Panc1 (cell line): ENCODE data around the gene GTPBP4. TPM values are rescaled to one million over a fixed set of nuclear protein-coding genes. Genes with fewer than 3 reads are reported as not detected.

Experiments
- ATAC-seq: fragments of 200-7000 bp; cut with Tn5 transposase; 2 replicates; pipeline ENCODE4 v1.9.1; 2020; ENCODE audit warnings: mild to moderate bottlenecking, moderate library complexity
- BruUV-seq: library from RNA; stranded (reverse); fragments of 400-500 nt; replicated peaks from 2 replicates; lab custom pipeline; 2021; lab: Mats Ljungman, UMichigan
- CTCF ChIA-PET: fragments of 300-600 bp; sonication (Branson Sonifier 250); formaldehyde crosslinking; loops from one replicate; lab custom pipeline; 2022; ENCODE audit warnings: antibody characterized with exemption; lab: Charles Lee
- POLR2A ChIA-PET: fragments of 300-600 bp; sonication (Branson Sonifier 250); formaldehyde crosslinking; loops from one replicate; lab custom pipeline; 2022; ENCODE audit warnings: antibody characterized with exemption; lab: Charles Lee
- DNase-seq: peaks from one replicate; pipeline ENCODE4 v3.0.0-alpha.2; 2010; ENCODE audit warnings: low read depth, low spot score
- H3K27ac ChIP-seq: 2 replicates; pipeline ENCODE4 v1.5.1; 2011; ENCODE audit warnings: mild to moderate bottlenecking, low read length, inconsistent platforms
- H3K27me3 ChIP-seq: fragments of 200-500 bp; sonication (Bioruptor generic); 2 replicates; pipeline ENCODE4 v1.6.0; 2014; ENCODE audit warnings: low read length, inconsistent platforms; ENCODE audit not compliant: control insufficient read depth, insufficient read depth
- H3K36me3 ChIP-seq: fragments of 200-500 bp; sonication (Bioruptor generic); 2 replicates; pipeline ENCODE4 v1.5.1; 2014; ENCODE audit warnings: inconsistent platforms, mild to moderate bottlenecking, low read length, moderate library complexity; ENCODE audit not compliant: control insufficient read depth, insufficient read depth
- H3K4me1 ChIP-seq: 2 replicates; pipeline ENCODE4 v1.5.1; 2011; ENCODE audit warnings: inconsistent platforms, mild to moderate bottlenecking, low read length, moderate library complexity; ENCODE audit not compliant: control insufficient read depth, insufficient read depth
- H3K4me3 ChIP-seq, 2 experiments: 2 replicates each; pipeline ENCODE4 v1.5.1; 2011 to 2012; ENCODE audit warnings: low read depth in 2 of 2, low read length in 2 of 2, mild to moderate bottlenecking in 2 of 2, inconsistent platforms in 1 of 2, moderate library complexity in 1 of 2
- H3K9me3 ChIP-seq: fragments of 200-500 bp; sonication (Bioruptor generic); 2 replicates; pipeline ENCODE4 v1.5.1; 2014; ENCODE audit warnings: low read depth, mild to moderate bottlenecking, inconsistent platforms, low read length, moderate library complexity; ENCODE audit not compliant: control insufficient read depth, insufficient read depth
- POLR2AphosphoS5 ChIP-seq: IDR thresholded peaks from 2 replicates; pipeline ENCODE4 v1.6.1; 2012; ENCODE audit warnings: mild to moderate bottlenecking, low read depth, low read length, moderate library complexity
- SIN3A ChIP-seq: IDR thresholded peaks from 2 replicates; pipeline ENCODE4 v1.6.1; 2012; ENCODE audit warnings: low read depth, mild to moderate bottlenecking, low read length, moderate library complexity, borderline replicate concordance; ENCODE audit not compliant: insufficient read depth
- TCF7L2 ChIP-seq: IDR thresholded peaks from 2 replicates; pipeline ENCODE4 v1.6.1; 2011; ENCODE audit warnings: mild to moderate bottlenecking, low read depth, low read length, inconsistent platforms
- in situ Hi-C: cut with HindIII; loops from 2 replicates; pipeline ENCODE4 v1.10.0; 2016; ENCODE audit warnings: low sequenced_read_pairs, low pct_unique_long_range_greater_than_20kb
- intact Hi-C: fragments of 100-400 bp; cut with micrococcal nuclease; formaldehyde crosslinking; loops from one replicate; pipeline ENCODE4 v1.10.0; 2022; ENCODE audit not compliant: unreplicated experiment
- total RNA-seq: library from RNA; stranded (reverse); gene quantifications from one replicate; pipeline ENCODE4 v1.2.1, GENCODE V29; 2021; ENCODE audit not compliant: unreplicated experiment
- TF ChIP-seq, protein P1 (sequence below): fragments of 450-650 bp; IDR thresholded peaks from 2 replicates; pipeline ENCODE4 v1.5.1; 2017; ENCODE audit warnings: mild to moderate bottlenecking
- TF ChIP-seq, protein P2 (sequence below), 2 experiments: IDR thresholded peaks; 2 replicates each; pipeline ENCODE4 v1.6.1; 2011 to 2012; ENCODE audit warnings: low read depth in 2 of 2, control low read depth in 1 of 2, low read length in 1 of 2, mild to moderate bottlenecking in 1 of 2, moderate library complexity in 1 of 2; ENCODE audit not compliant: insufficient read depth in 1 of 2

GTPBP4 gene
- total RNA-seq, 1 experiment from 2014 or later = 79.5 TPM

DNA sequence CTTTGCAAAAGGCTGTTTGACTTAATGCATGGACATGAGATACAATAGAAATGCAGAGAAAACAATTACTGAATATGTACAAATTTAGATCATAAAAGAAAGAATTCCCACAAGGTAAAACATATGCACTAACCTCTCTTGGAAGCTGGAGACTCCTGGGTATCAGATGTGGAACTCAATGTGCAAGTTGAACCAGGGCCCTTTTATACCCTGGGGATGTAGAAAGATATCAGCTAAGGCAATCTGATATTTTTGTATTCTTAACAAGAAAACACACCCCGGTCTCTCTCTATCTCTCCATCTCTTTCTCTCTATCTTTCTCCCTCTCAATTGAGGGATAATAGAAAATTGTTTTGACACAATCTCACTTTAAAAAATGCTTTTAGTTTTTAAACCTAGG is 37.4 kb downstream of the GTPBP4 start, which contains the start of gene IDI2:
Gene IDI2 (minus strand): TSS at position 177 of the 400 bp plus-strand sequence. CDS start 1,136 bp downstream, outside the sequence.
- no TSS peak for BruUV-seq
- Histone ChIP-seq H3K36me3 (no peaks in the 10 kb centered on the region), H3K9me3 (no peaks in the 10 kb centered on the region), H3K4me3 (no peak within 1 kb of the TSS), H3K4me1 (no peaks in the 10 kb centered on the region), H3K27ac (no peak within 1 kb of the TSS), H3K27me3 (no peaks in the 10 kb centered on the region)
- DNase-seq (no peak), ATAC-seq (no peak)
- intact Hi-C loops = no loop called here
- POLR2A ChIA-PET = no interaction called here
- TF ChIP-seq SIN3A = no peak
- TF ChIP-seq POLR2AphosphoS5 = no peak
- TF ChIP-seq, protein P1, sequence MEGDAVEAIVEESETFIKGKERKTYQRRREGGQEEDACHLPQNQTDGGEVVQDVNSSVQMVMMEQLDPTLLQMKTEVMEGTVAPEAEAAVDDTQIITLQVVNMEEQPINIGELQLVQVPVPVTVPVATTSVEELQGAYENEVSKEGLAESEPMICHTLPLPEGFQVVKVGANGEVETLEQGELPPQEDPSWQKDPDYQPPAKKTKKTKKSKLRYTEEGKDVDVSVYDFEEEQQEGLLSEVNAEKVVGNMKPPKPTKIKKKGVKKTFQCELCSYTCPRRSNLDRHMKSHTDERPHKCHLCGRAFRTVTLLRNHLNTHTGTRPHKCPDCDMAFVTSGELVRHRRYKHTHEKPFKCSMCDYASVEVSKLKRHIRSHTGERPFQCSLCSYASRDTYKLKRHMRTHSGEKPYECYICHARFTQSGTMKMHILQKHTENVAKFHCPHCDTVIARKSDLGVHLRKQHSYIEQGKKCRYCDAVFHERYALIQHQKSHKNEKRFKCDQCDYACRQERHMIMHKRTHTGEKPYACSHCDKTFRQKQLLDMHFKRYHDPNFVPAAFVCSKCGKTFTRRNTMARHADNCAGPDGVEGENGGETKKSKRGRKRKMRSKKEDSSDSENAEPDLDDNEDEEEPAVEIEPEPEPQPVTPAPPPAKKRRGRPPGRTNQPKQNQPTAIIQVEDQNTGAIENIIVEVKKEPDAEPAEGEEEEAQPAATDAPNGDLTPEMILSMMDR = no peak
- TF ChIP-seq TCF7L2 = no peak
- TF ChIP-seq, protein P2, sequence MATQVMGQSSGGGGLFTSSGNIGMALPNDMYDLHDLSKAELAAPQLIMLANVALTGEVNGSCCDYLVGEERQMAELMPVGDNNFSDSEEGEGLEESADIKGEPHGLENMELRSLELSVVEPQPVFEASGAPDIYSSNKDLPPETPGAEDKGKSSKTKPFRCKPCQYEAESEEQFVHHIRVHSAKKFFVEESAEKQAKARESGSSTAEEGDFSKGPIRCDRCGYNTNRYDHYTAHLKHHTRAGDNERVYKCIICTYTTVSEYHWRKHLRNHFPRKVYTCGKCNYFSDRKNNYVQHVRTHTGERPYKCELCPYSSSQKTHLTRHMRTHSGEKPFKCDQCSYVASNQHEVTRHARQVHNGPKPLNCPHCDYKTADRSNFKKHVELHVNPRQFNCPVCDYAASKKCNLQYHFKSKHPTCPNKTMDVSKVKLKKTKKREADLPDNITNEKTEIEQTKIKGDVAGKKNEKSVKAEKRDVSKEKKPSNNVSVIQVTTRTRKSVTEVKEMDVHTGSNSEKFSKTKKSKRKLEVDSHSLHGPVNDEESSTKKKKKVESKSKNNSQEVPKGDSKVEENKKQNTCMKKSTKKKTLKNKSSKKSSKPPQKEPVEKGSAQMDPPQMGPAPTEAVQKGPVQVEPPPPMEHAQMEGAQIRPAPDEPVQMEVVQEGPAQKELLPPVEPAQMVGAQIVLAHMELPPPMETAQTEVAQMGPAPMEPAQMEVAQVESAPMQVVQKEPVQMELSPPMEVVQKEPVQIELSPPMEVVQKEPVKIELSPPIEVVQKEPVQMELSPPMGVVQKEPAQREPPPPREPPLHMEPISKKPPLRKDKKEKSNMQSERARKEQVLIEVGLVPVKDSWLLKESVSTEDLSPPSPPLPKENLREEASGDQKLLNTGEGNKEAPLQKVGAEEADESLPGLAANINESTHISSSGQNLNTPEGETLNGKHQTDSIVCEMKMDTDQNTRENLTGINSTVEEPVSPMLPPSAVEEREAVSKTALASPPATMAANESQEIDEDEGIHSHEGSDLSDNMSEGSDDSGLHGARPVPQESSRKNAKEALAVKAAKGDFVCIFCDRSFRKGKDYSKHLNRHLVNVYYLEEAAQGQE (IDR thresholded peaks at IDR 0.05; ENCODE audit: insufficient read depth in 1 of 2, low read depth in 2 of 2, low read length in 1 of 2) = no peak
- in situ Hi-C loops = no loop called here
- CTCF ChIA-PET = no interaction called here

DNA sequence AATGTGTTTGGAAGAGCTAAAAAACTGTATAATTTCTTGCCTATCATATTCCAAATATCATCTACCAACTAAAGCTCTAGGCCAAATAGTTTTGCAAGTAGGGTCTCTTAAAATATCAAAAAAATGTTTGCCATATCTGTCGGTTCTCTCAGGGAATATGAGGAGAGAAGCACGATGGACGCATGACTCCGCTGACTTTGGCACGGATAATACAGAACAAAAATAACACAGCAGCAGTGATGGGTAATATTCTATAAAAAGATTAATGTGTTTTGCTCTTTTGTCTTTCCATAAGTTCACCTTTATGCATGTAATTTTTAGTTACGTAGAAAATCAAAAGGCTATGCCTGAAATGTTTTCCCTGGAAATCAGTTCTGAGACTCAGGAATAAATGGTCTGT is 38.3 kb downstream of the GTPBP4 start:
- H3K4me1 ChIP-seq = no peaks in the 10 kb centered on the region
- TF ChIP-seq, protein P1 = no peak
- TF ChIP-seq TCF7L2 = no peak
- TF ChIP-seq POLR2AphosphoS5 = no peak
- TF ChIP-seq SIN3A = no peak
- TF ChIP-seq, protein P2 (IDR thresholded peaks at IDR 0.05; ENCODE audit: insufficient read depth in 1 of 2, low read depth in 2 of 2, low read length in 1 of 2) = no peak
- no TSS peak for BruUV-seq
- H3K4me3 ChIP-seq = no peak overlapping the region
- H3K9me3 ChIP-seq = no peaks in the 10 kb centered on the region
- intact Hi-C loops (no loop called here), in situ Hi-C loops (no loop called here)
- DNase-seq (no peak), ATAC-seq (no peak)
- ChIA-PET POLR2A (no interaction called here), CTCF (no interaction called here)
- no peaks in the 10 kb centered on the region for H3K27me3 ChIP-seq
- H3K36me3 ChIP-seq = no peaks in the 10 kb centered on the region
- no peak overlapping the region for H3K27ac ChIP-seq
